ENCODE results near the gene MRPL24.

The MRPL24 gene

DNA sequence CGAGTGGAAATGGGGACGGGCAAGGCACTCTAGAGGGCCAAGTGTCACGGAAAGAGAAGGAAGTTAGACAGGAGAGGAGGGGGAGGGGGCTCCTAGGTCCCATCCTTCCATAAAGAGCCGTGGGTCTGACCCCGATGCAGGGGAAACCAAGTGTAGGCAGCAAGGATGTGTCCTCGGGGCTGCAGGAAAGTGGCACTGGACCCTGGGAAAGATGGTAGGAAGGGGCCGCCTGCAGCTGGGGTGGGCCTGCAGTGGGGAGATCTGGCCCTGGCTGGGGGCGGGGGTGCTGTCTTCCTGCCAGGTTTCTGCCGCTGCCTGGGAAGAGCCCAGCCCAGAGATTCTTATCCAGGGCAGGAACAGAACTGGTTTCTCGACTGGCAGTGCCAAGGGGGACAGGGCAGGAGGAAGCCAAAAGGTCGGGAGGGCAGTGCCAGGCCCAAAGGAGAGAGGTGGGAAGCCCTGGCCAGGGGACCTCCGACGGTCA, 48.4 kb downstream of the MRPL24 start:
- DNase-seq (ENCODE audit: low read depth in 2 of 2) = no peak

DNA sequence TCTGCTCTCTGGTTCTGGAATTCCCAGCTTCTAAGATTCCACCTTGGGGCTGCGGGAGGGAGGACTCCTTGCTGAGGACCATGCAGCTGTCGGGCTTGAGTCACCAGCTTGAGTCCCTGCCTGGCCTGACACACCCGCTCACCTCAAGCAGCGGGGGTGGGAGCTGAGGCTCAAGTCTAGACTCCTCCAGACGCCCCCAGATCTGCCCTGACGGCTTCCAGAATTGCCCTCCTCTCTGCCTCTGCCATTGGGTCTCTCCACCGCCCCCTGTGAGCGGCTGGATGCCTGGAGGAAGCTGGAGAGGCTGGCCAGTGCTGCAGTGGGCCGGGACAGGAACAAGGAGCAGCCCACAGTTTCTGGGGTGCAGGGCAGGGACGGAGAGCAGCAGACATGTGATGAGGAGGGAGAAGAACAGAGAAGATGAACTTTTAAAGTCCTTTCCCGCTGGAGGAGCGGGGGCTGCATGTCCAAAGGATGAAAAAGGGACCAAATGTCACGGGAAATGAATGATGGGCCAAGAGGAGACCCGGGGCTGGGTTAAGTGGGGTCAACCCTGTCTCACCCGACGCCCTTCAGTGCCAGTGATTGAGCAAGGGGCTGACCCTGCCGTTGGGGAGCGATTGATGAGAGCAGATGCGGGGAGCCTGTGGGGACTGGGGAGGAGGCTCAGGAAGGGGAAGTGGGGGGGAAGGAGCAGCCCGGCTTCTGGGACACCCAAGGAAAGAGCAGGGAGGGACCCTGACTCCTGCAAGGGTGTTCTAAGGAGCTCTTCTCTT, 49.0 kb downstream of the MRPL24 start:
- no peak for DNase-seq (ENCODE audit: low read depth in 2 of 2)

DNA sequence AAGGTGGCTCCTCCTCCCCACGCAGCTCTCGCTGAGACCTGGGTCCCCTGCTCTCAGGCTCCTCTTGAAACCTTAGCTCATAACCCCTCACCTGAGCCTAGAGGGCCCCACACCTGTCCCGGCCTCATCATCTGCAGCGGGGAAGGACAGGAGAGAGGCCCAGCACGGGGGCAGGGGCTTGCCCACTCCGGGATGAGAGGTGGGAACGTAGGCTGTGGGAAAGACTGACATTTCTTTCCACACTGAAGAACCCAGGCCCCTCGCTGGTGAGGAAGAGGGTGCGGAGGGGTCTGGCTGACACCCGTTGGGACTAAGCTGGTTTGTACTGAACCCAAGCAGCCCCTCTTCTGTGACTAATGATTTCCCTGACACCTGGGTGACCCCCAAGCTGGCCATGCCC, 49.7 kb downstream of the MRPL24 start:
- no peak for DNase-seq (ENCODE audit: low read depth in 2 of 2)

DNA sequence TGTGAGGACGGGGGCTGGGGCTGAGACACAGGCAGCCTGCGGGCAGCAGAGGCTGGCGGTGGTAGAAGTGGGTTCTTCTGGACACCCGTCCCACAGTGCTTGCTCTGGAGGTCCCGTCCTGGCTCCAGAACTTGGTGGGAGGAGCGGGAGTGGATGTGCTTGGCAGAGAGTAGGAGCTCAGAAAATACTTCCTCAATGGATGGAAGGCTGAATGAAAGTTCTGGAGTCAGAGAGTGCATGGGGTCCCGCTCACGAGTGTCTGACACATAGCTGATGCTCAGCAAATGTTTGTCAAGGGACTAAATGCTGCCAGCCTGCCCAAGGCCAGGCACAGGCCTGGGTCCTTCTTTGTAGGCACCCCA, 50.2 kb downstream of the MRPL24 start:
- no peak for DNase-seq (ENCODE audit: low read depth in 2 of 2)

DNA sequence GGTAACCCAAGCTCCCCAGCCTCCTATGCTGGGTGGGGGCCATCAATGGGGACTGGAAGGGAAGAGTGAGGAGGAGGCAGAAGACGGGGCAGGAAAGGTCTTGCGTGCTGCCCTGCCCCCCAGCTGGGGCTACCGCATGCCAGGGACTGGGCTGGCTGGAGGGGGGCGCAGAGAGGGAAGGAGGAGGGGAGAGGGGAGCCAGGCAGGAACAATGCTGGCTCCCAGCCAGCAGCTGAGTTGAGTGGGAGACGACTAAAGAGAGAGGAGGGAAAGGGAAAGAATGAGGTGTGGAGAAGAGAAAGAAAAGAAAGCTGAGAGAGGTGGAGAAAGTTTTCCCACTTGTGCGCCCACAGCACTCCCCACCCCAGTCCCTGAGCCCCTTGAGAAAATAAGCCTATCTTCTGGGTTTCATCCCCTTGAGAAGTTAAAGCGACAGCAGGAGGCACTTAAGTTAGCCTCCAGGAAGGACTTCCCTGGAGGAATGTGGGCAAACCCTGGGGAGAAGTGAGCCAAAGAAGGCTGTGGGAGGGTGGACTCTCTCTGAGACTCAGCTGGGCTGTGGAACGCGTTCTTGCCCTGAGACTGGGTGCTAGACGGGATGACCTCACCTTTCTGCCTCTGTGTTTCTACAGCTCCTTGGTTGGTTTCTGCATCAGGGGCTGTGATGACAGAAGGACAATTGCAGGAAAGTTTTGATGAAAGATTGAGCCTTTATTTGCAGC, 50.8 kb downstream of the MRPL24 start:
- no peak for DNase-seq (ENCODE audit: low read depth in 2 of 2)

DNA sequence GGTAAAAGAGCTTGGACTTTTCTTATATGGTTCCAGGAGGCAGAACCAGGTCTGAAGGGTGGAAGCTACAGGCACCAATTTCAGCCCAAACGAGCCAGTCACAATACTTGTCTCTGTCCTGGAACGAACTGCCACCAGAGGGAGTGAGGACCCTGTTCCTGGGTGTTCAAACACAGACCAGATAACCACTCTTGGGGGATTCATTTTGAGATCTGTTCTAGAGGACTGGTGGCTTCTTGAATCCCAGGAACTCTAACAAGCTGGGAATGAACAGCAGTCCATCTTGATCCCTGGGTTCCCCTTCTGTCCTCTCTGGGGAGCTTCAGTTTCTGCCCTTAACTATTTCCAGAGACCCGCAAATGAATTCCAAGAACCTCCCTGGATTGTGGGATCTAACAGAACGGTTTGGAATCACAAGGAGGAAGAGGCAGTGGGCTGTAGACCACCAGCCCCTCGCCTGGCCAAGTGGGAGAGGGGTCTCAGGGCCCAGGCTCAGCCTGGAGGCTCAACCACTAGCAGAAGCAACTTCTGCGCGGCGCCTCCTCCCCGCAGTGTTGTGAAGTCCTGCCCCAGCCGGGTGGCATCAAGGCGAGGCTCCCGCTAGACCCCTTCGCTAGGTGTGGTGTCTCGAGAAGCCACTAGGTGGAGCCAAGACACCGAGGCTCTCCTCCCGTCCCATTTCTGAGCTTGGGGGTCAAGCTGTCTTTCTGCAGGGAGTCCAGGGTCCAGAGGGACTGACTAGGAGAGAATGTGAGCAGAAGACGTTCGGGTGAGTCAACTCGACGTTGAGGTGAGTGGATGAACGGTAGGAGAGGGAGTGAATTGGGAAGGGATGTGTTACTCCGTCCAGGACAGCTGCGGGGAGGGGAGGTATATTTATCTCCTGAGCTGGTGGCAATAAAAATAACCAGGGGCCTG, 51.6 kb downstream of the MRPL24 start:
- DNase-seq (ENCODE audit: low read depth in 2 of 2) = peak; percentile 64

Measured in activated CD4-positive, alpha-beta T cell treated with anti-CD3 and anti-CD28 coated beads for 24 hours (primary cell).